HEK293 (cell line): Measurements from ENCODE around the gene LRRC8C.

ENCODE experiments used
- KLF1 ChIP-seq: fragments of 450-650 bp; formaldehyde crosslinking; IDR thresholded peaks from 2 replicates; pipeline ENCODE4 v1.5.1; 2016; ENCODE audit warnings: missing biosample characterization, missing genetic modification characterization
- ZNF623 ChIP-seq: fragments of 450-650 bp; formaldehyde crosslinking; IDR thresholded peaks from 2 replicates; pipeline ENCODE4 v1.5.1; 2016; ENCODE audit warnings: missing biosample characterization, missing genetic modification characterization
- TF ChIP-seq, protein P1 (sequence below): fragments of 450-650 bp; formaldehyde crosslinking; IDR thresholded peaks from 2 replicates; pipeline ENCODE4 v1.5.1; 2016; ENCODE audit warnings: missing biosample characterization, missing genetic modification characterization
- TF ChIP-seq, protein P2 (sequence below): fragments of 450-650 bp; formaldehyde crosslinking; IDR thresholded peaks from 2 replicates; pipeline ENCODE4 v1.5.1; 2016; ENCODE audit warnings: missing biosample characterization, missing genetic modification characterization
- TF ChIP-seq, protein P3 (sequence below): IDR thresholded peaks from 2 replicates; pipeline ENCODE4 v1.6.1; 2011; ENCODE audit warnings: mild to moderate bottlenecking, low read depth, low read length, borderline replicate concordance

The LRRC8C gene

DNA sequence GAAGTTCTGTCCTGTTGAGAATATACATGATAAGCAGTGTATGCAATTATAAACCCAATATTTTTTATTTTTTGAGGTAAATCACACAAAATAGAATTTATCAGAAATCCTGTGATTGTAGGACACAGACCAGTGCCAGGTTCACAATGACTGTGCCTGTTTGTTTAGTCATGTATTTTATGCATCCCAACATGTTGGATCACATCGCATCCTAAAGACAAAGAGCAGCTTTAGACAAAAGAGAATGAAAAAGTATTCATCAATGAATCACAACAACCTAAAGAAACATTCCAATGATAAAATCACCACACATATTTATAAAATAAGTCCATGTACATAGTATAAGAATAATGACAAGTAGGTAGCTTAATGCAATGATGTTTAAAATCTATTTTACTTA is 134.7 kb downstream of the LRRC8C start (continued):
- TF ChIP-seq, protein P1, sequence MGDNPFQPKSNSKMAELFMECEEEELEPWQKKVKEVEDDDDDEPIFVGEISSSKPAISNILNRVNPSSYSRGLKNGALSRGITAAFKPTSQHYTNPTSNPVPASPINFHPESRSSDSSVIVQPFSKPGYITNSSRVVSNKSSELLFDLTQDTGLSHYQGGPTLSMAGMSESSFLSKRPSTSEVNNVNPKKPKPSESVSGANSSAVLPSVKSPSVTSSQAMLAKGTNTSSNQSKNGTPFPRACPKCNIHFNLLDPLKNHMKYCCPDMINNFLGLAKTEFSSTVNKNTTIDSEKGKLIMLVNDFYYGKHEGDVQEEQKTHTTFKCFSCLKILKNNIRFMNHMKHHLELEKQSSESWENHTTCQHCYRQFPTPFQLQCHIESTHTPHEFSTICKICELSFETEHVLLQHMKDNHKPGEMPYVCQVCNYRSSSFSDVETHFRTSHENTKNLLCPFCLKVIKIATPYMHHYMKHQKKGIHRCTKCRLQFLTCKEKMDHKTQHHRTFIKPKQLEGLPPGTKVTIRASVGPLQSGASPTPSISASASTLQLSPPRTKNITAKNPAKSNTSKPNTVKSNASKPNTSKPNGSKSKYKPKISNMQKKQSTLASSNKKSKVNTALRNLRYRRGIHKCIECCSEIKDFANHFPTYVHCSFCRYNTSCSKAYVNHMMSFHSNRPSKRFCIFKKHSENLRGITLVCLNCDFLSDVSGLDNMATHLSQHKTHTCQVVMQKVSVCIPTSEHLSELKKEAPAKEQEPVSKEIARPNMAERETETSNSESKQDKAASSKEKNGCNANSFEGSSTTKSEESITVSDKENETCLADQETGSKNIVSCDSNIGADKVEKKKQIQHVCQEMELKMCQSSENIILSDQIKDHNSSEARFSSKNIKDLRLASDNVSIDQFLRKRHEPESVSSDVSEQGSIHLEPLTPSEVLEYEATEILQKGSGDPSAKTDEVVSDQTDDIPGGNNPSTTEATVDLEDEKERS (tag by site-specific recombination) = no peak
- TF ChIP-seq, protein P2, sequence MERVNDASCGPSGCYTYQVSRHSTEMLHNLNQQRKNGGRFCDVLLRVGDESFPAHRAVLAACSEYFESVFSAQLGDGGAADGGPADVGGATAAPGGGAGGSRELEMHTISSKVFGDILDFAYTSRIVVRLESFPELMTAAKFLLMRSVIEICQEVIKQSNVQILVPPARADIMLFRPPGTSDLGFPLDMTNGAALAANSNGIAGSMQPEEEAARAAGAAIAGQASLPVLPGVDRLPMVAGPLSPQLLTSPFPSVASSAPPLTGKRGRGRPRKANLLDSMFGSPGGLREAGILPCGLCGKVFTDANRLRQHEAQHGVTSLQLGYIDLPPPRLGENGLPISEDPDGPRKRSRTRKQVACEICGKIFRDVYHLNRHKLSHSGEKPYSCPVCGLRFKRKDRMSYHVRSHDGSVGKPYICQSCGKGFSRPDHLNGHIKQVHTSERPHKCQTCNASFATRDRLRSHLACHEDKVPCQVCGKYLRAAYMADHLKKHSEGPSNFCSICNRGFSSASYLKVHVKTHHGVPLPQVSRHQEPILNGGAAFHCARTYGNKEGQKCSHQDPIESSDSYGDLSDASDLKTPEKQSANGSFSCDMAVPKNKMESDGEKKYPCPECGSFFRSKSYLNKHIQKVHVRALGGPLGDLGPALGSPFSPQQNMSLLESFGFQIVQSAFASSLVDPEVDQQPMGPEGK = no peak
- TF ChIP-seq ZNF623 (no peak), KLF1 (tag by site-specific recombination) (no peak)
- TF ChIP-seq, protein P3, sequence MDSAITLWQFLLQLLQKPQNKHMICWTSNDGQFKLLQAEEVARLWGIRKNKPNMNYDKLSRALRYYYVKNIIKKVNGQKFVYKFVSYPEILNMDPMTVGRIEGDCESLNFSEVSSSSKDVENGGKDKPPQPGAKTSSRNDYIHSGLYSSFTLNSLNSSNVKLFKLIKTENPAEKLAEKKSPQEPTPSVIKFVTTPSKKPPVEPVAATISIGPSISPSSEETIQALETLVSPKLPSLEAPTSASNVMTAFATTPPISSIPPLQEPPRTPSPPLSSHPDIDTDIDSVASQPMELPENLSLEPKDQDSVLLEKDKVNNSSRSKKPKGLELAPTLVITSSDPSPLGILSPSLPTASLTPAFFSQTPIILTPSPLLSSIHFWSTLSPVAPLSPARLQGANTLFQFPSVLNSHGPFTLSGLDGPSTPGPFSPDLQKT = no peak
- TF ChIP-seq, all 188 proteins: peak for 0
